GM12875 (cell line): ENCODE data around the gene TRAF5.

Experiments used
- H3K4me3 ChIP-seq: one replicate; pipeline ENCODE4 v1.5.1; 2011; ENCODE audit warnings: low read depth, low read length, control low read depth
- CTCF ChIP-seq: IDR thresholded peaks from 2 replicates; pipeline ENCODE4 v1.5.1; 2011; ENCODE audit warnings: low read depth, mild to moderate bottlenecking, control low read depth, inconsistent platforms, low read length, moderate library complexity, borderline replicate concordance; ENCODE audit not compliant: insufficient read depth

The TRAF5 gene

GRCh38 chr1:211287218-211287617 is 39.4 kb upstream of the TRAF5 start:
- no peak overlapping the region for H3K4me3 ChIP-seq
- TF ChIP-seq CTCF: no peak

GRCh38 chr1:211292411-211292810 is 34.2 kb upstream of the TRAF5 start:
- TF ChIP-seq CTCF: no peak

GRCh38 chr1:211296396-211296795 is 30.2 kb upstream of the TRAF5 start:
- no peak for TF ChIP-seq CTCF
- H3K4me3 ChIP-seq: no peak overlapping the region

More at GRCh38 chr1:211292411-211292810, 34.2 kb upstream of the TRAF5 start:
- H3K4me3 ChIP-seq: no peak overlapping the region

- H3K4me3 ChIP-seq: no peak overlapping the region
- TF ChIP-seq CTCF: no peak
Measured at GRCh38 chr1:211305044-211305443, 21.6 kb upstream of the TRAF5 start.

GRCh38 chr1:211309617-211310016 is 17.0 kb upstream of the TRAF5 start:
- TF ChIP-seq CTCF: no peak

GRCh38 chr1:211313392-211313791 is 13.2 kb upstream of the TRAF5 start:
- no peak for TF ChIP-seq CTCF
- H3K4me3 ChIP-seq: no peak overlapping the region

More at GRCh38 chr1:211309617-211310016, 17.0 kb upstream of the TRAF5 start:
- no peak overlapping the region for H3K4me3 ChIP-seq

- TF ChIP-seq CTCF: no peak
- no peak overlapping the region for H3K4me3 ChIP-seq
Measured at GRCh38 chr1:211318576-211319280, 7.9 kb upstream of the TRAF5 start.
